Tibial nerve (tissue), 4 donors: ENCODE results near the gene TAS2R60. TPM values are rescaled to one million over a fixed set of nuclear protein-coding genes. Genes with fewer than 3 reads are reported as not detected.
"Not testable (repeated sequence)": the region's sequence is repeated elsewhere in the genome, so short reads cannot be mapped to it uniquely, and the experiment has no call there.

ENCODE experiments used
- DNase-seq, 2 donors: peaks; one replicate each; pipeline ENCODE4 v3.0.0-alpha.2; 2019; ENCODE audit warnings: low spot score in 2 of 2
- H3K27ac ChIP-seq, 4 donors: fragments of 200-600 bp; sonication (generic) in 3 of 4; one replicate each; pipeline ENCODE4 v1.5.1; 2017 to 2019; ENCODE audit warnings: mild to moderate bottlenecking in 1 of 4
- H3K27me3 ChIP-seq, 2 donors: fragments of 200-600 bp; sonication (generic) in 1 of 2; one replicate each; pipeline versions ENCODE4 v1.5.1 to v1.6.0; 2017 to 2019
- H3K36me3 ChIP-seq, 3 donors: fragments of 200-600 bp; sonication (generic); one replicate each; pipeline ENCODE4 v1.5.1; 2018 to 2019
- H3K4me1 ChIP-seq, 4 donors: fragments of 200-600 bp; sonication (generic) in 3 of 4; one replicate each; pipeline ENCODE4 v1.5.1; 2017 to 2019
- H3K4me3 ChIP-seq, 4 donors: fragments of 200-600 bp; sonication (generic) in 3 of 4; one replicate each; pipeline ENCODE4 v1.5.1; 2017 to 2019; ENCODE audit warnings: mild to moderate bottlenecking in 1 of 4, moderate library complexity in 1 of 4
- H3K9me3 ChIP-seq, 4 donors: fragments of 200-600 bp; sonication (generic) in 3 of 4; one replicate each; pipeline ENCODE4 v1.5.1; 2017 to 2019
- EP300 ChIP-seq, 2 donors: sonication (generic); formaldehyde crosslinking; IDR thresholded peaks; one replicate each; pipeline ENCODE4 v1.6.1; 2017; ENCODE audit warnings: antibody characterized with exemption in 2 of 2, mild to moderate bottlenecking in 1 of 2
- POLR2A ChIP-seq, 2 donors: fragments of 450-650 bp; IDR thresholded peaks; one replicate each; pipeline ENCODE4 v1.6.1; 2017; ENCODE audit warnings: antibody characterized with exemption in 2 of 2, mild to moderate bottlenecking in 2 of 2, moderate library complexity in 2 of 2
- WGBS, 2 donors: methylation state at CpG; one replicate each; pipeline ENCODE4 v1.1.5; 2018; 5-methylcytosine and 5-hydroxymethylcytosine counted together
- total RNA-seq, 4 donors: library from RNA; depleted of rRNA; stranded (reverse); fragments of >200 nt; gene quantifications; one replicate each; pipeline ENCODE4 v1.1.0, GENCODE V29; 2016
- TF ChIP-seq, protein P1 (sequence below), 5 experiments: fragments of 200-600 bp in 3 of 5; fragments of 450-650 bp in 2 of 5; sonication (generic) in 3 of 5; IDR thresholded peaks; one replicate each; pipeline ENCODE4 v1.5.1; 2016 to 2019; ENCODE audit warnings: antibody characterized with exemption in 5 of 5, mild to moderate bottlenecking in 3 of 5, moderate library complexity in 2 of 5

TAS2R60 gene
- total RNA-seq, 4 donors from 2014 or later: not detected

DNA sequence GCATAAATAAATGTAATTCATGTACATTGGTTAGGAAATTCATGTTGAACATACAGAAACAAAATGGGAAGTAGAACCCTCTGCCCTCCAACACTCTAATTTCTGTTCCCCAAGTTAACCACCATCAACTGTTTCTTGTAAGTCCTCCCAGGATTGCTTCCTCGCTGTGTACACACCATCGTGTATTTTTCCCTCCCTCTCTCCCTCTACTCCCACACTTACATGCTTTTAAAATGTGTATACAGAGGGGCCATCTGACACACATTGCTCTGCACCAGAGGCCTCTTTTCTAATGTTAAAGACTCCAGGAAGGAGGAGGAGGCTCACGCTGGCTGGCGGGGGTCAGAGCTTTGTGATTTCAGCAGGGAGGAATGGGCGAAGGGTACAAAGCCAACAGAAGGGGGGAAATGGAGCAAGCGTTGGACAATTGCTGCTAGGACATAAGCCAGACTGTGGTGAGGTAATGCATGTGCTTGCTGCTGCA, 32.7 kb upstream of the TAS2R60 start:
- WGBS, 2 donors: 14 to 36% methylated on average over 6 of the region's 6 CpGs
- Histone ChIP-seq H3K27ac (no peak overlapping the region), H3K4me3 (no peak overlapping the region), H3K4me1 (peaks cover 0 to 24% (median 11%) of the 10 kb centered on the region in 4 donors), H3K36me3 (no peaks in the 10 kb centered on the region), H3K9me3 (no peaks in the 10 kb centered on the region), H3K27me3 (peaks cover 0 to 5% of the 10 kb centered on the region in 2 donors)
- no peak for DNase-seq
- TF ChIP-seq POLR2A (IDR thresholded peaks at IDR 0.05): no peak
- TF ChIP-seq, protein P1, sequence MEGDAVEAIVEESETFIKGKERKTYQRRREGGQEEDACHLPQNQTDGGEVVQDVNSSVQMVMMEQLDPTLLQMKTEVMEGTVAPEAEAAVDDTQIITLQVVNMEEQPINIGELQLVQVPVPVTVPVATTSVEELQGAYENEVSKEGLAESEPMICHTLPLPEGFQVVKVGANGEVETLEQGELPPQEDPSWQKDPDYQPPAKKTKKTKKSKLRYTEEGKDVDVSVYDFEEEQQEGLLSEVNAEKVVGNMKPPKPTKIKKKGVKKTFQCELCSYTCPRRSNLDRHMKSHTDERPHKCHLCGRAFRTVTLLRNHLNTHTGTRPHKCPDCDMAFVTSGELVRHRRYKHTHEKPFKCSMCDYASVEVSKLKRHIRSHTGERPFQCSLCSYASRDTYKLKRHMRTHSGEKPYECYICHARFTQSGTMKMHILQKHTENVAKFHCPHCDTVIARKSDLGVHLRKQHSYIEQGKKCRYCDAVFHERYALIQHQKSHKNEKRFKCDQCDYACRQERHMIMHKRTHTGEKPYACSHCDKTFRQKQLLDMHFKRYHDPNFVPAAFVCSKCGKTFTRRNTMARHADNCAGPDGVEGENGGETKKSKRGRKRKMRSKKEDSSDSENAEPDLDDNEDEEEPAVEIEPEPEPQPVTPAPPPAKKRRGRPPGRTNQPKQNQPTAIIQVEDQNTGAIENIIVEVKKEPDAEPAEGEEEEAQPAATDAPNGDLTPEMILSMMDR (IDR thresholded peaks at IDR 0.05): no peak
- no peak for TF ChIP-seq EP300 (IDR thresholded peaks at IDR 0.05)

DNA sequence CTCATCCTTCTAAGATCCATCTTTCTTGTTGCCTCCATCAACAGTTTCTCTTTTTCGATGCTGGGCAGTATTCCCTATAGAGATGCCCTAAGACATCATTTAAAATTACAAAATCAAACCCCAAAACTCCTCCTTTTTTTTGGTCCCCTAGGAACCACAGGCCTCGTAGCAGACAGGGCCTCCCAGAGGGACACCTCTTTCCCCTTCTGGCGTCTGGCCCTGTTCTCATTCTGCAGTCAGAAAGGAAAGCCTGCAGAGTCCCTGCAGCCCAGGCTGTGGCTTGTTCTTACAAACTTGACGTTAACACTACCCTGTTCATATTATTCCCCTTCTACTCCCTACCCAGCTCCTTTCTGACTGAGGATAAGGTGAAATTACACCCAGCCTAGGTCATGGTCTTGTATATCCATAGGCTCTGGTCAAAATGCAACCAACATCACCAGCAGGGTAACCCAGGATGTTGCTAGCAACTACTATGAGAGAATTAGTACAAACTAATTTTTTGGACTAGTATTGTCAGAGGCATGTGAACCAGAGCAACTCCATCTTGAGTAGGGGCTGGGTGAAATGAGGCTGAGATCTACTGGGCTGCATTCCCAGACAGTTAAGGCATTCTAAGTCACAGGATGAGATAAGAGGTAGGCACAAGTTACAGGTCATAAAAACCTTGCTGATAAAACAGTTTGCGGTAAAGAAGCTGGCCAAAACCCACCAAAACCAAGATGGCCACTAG, 31.1 kb upstream of the TAS2R60 start:
- H3K36me3 ChIP-seq: no peaks in the 10 kb centered on the region
- DNase-seq: no peak
- H3K27me3 ChIP-seq: peaks cover 0 to 5% of the 10 kb centered on the region in 2 donors
- H3K9me3 ChIP-seq: no peaks in the 10 kb centered on the region
- H3K4me3 ChIP-seq: no peak overlapping the region
- peaks cover 0 to 24% (median 11%) of the 10 kb centered on the region in 4 donors for H3K4me1 ChIP-seq
- WGBS, 2 donors: 82 to 85% methylated on average over 5 of the region's 5 CpGs
- no peak overlapping the region for H3K27ac ChIP-seq
- TF ChIP-seq EP300 (IDR thresholded peaks at IDR 0.05) (no peak), POLR2A (IDR thresholded peaks at IDR 0.05) (no peak)
- TF ChIP-seq, protein P1 (IDR thresholded peaks at IDR 0.05): no peak

DNA sequence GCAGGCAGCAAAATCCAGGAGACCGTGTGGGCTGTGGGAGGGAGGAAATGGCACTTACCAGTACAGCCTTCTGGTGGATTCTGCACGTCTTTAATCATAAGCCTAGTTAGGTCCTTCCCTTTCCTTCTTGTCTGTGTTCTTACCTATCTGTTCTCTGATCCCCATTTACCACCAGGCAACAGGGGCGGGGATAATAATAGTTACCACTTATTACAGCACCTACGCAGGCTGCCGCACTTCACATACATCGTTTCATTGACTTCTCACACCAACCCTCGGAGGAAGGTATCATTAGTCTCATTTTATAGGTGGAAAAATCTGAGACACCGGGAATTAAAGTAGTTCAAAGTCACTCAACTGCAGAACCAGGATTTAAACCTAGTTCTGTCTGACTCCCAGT, 30.1 kb upstream of the TAS2R60 start:
- 90 to 96% methylated on average over 8 of the region's 8 CpGs for WGBS, 2 donors

DNA sequence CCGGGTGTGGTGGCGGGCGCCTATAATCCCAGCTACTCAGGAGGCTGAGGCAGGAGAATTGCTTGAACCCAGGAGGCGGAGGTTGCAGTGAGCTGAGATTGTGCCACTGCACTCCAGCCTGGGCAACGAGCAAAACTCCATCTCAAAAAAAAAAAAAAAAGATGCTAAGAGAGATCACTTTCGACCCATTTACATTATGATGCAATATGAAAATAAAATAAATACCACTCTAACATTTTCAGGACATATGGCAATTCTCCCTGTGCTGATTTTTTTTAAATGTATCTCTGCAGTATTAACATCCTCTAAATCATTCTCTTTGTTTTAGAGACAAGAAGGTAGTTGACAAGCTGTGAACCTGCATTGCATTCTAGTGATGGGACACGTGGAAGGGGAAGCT, 28.0 kb upstream of the TAS2R60 start:
- H3K9me3 ChIP-seq, H3K36me3 ChIP-seq, H3K27me3 ChIP-seq, DNase-seq, H3K4me3 ChIP-seq, H3K27ac ChIP-seq: not testable (repeated sequence)
- 86 to 88% methylated on average over 7 of the region's 7 CpGs for WGBS, 2 donors
- H3K4me1 ChIP-seq: peaks cover 0 to 10% (median 0%) of the 10 kb centered on the region in 4 donors

More for the DNA sequence above, 30.1 kb upstream of the TAS2R60 start:
- no peak overlapping the region for H3K27ac ChIP-seq
- TF ChIP-seq POLR2A (IDR thresholded peaks at IDR 0.05) (no peak), EP300 (IDR thresholded peaks at IDR 0.05) (no peak)
- TF ChIP-seq, protein P1 (IDR thresholded peaks at IDR 0.05): no peak
- peaks cover 0 to 24% (median 9%) of the 10 kb centered on the region in 4 donors for H3K4me1 ChIP-seq
- no peaks in the 10 kb centered on the region for H3K36me3 ChIP-seq
- DNase-seq: no peak
- H3K27me3 ChIP-seq: peaks cover 0 to 5% of the 10 kb centered on the region in 2 donors
- no peak overlapping the region for H3K4me3 ChIP-seq
- H3K9me3 ChIP-seq: no peaks in the 10 kb centered on the region

DNA sequence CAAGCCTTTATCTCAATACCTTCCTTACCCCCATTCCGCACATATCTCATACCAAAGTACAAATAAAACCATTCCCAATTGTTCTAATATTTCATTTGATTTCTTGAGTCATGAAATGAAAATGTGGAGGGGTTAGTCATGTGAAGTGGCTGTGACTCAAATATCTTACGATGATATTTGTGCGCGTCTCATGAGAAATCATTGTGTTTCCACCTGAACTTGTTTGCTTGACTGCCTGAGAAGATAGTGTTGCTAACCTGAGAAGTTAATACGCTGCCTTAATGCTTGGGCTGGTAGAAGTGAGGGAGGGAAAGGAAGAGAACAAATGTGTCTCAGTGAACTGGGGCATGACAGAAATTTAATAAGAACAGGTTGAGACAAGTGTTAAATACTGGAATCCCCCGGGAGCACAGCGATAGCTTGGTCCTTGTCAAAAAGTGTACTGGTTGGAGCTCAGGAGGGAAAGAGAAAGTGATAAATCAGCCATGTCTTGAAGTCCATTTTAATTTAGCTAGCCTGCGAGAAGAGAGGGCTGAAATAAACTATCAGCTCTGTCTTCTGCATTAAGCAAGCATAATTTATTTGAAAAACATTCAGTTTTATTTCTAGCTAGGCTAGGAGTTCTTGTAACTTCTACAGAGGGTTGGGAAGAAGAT, 27.4 kb upstream of the TAS2R60 start:
- no peaks in the 10 kb centered on the region for H3K36me3 ChIP-seq
- no peak overlapping the region for H3K4me3 ChIP-seq
- H3K4me1 ChIP-seq: peaks cover 0 to 6% (median 0%) of the 10 kb centered on the region in 4 donors
- 86 to 89% methylated on average over 8 of the region's 8 CpGs for WGBS, 2 donors
- no peaks in the 10 kb centered on the region for H3K9me3 ChIP-seq
- H3K27me3 ChIP-seq: no peaks in the 10 kb centered on the region
- no peak overlapping the region for H3K27ac ChIP-seq
- no peak for DNase-seq
- no peak for TF ChIP-seq POLR2A (IDR thresholded peaks at IDR 0.05)
- no peak for TF ChIP-seq EP300 (IDR thresholded peaks at IDR 0.05)
- TF ChIP-seq, protein P1 (IDR thresholded peaks at IDR 0.05): no peak
